Glutamatergic neuron (in vitro differentiated cells): Measurements from ENCODE around the gene ERI2. TPM values are rescaled to one million over a fixed set of nuclear protein-coding genes. Genes with fewer than 3 reads are reported as not detected.

Source experiments
- DNase-seq: peaks from one replicate; pipeline ENCODE4 v3.0.0; 2022
- H3K27ac Mint-ChIP-seq: one replicate; pipeline ENCODE4 v1.8.0; 2020; ENCODE audit warnings: mild to moderate bottlenecking, mixed read lengths, inconsistent platforms; ENCODE audit not compliant: unreplicated experiment
- H3K27me3 Mint-ChIP-seq: one replicate; pipeline ENCODE4 v1.8.0; 2020; ENCODE audit warnings: mild to moderate bottlenecking, moderate library complexity, mixed read lengths, inconsistent platforms; ENCODE audit not compliant: unreplicated experiment
- H3K36me3 Mint-ChIP-seq: one replicate; pipeline ENCODE4 v1.8.0; 2020; ENCODE audit warnings: mild to moderate bottlenecking, mixed read lengths, inconsistent platforms; ENCODE audit not compliant: unreplicated experiment
- H3K4me1 Mint-ChIP-seq: one replicate; pipeline ENCODE4 v1.8.0; 2020; ENCODE audit warnings: mild to moderate bottlenecking, low read depth, mixed read lengths, inconsistent platforms; ENCODE audit not compliant: unreplicated experiment
- H3K4me3 Mint-ChIP-seq: one replicate; pipeline ENCODE4 v1.8.0; 2020; ENCODE audit warnings: mild to moderate bottlenecking, mixed read lengths, inconsistent platforms; ENCODE audit not compliant: unreplicated experiment
- H3K9me3 Mint-ChIP-seq: one replicate; pipeline ENCODE4 v1.8.0; 2020; ENCODE audit warnings: mild to moderate bottlenecking, moderate library complexity, mixed read lengths, inconsistent platforms; ENCODE audit not compliant: unreplicated experiment
- CTCF ChIP-seq: fragments of 200-600 bp; sonication (generic); IDR thresholded peaks from one replicate; pipeline ENCODE4 v1.5.0; 2021; ENCODE audit not compliant: partially characterized antibody, unreplicated experiment
- total RNA-seq: library from RNA; stranded (reverse); fragmentation: NEBNext Ultra II Directional; extraction: Animal tissue kit (Norgen Biotek cat#: 25700); gene quantifications from one replicate; pipeline ENCODE4 v1.2.1, GENCODE V29; 2021; ENCODE audit not compliant: unreplicated experiment

Gene ERI2
- total RNA-seq, 1 donor from 2014 or later: 14.2 TPM

GRCh38 chr16:20833086-20833485 is 26.8 kb upstream of the ERI2 start:
- Mint-ChIP-seq H3K4me3 (no peak overlapping the region), H3K36me3 (peaks cover 23% of the 10 kb centered on the region), H3K27me3 (no peaks in the 10 kb centered on the region), H3K27ac (no peak overlapping the region), H3K9me3 (no peaks in the 10 kb centered on the region), H3K4me1 (no peaks in the 10 kb centered on the region)
- DNase-seq: no peak
- no peak for TF ChIP-seq CTCF

- Mint-ChIP-seq H3K36me3 (peaks cover 14% of the 10 kb centered on the region), H3K9me3 (no peaks in the 10 kb centered on the region), H3K4me1 (no peaks in the 10 kb centered on the region), H3K4me3 (no peak overlapping the region), H3K27ac (no peak overlapping the region), H3K27me3 (no peaks in the 10 kb centered on the region)
- no peak for DNase-seq
- no peak for TF ChIP-seq CTCF
These were observed 24.1 kb upstream of the ERI2 start for GRCh38 chr16:20830372-20830771.

GRCh38 chr16:20829536-20829935 is 23.3 kb upstream of the ERI2 start:
- no peaks in the 10 kb centered on the region for H3K27me3 Mint-ChIP-seq
- no peak for TF ChIP-seq CTCF
- H3K27ac Mint-ChIP-seq: no peak overlapping the region
- H3K36me3 Mint-ChIP-seq: peaks cover 8% of the 10 kb centered on the region
- no peak overlapping the region for H3K4me3 Mint-ChIP-seq
- DNase-seq: no peak
- H3K9me3 Mint-ChIP-seq: no peaks in the 10 kb centered on the region
- H3K4me1 Mint-ChIP-seq: no peaks in the 10 kb centered on the region

GRCh38 chr16:20826039-20826566 is 19.8 kb upstream of the ERI2 start:
- H3K27me3 Mint-ChIP-seq: no peaks in the 10 kb centered on the region
- H3K4me3 Mint-ChIP-seq: no peak overlapping the region
- H3K9me3 Mint-ChIP-seq: no peaks in the 10 kb centered on the region
- no peak overlapping the region for H3K27ac Mint-ChIP-seq
- TF ChIP-seq CTCF: no peak
- DNase-seq: no peak
- H3K4me1 Mint-ChIP-seq: no peaks in the 10 kb centered on the region
- H3K36me3 Mint-ChIP-seq: no peaks in the 10 kb centered on the region

DNA sequence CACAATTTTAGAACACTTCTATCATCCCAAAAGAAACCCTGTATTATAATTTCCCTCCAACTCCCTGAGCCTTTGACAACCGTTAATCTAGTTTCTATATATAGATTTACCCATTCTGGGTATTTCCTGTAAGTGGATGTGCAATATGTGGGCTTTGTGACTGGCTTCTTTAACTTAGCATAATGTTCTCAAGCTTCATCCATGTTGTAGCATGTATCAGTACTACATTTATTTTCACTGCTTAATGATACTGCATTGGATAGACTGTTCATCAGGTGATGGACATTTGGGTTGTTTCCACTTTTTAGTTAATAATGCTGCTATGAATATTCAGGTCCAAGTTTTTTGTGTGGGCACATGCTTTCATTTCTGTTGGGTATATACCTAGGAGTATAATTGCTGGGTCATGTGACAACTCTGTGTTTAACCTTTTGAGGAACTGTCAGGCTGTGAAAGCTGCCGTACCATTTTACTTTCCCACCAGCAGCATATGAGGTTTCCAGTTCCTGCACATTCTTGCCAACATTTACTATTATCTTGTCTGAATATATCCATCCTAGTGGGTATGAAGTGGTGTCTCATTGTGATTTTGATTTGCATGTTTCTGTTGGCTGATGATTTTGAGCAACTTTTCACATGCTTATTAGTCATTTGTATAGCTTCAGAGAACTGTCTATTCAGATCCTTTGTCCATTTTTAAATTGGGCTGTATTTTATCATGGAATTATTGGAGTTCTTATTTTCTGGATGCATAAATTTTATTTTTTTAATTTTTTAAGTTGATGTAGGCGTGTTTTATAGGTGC is 16.5 kb upstream of the ERI2 start:
- no peak overlapping the region for H3K4me3 Mint-ChIP-seq
- H3K36me3 Mint-ChIP-seq: no peaks in the 10 kb centered on the region
- H3K4me1 Mint-ChIP-seq: no peaks in the 10 kb centered on the region

More for the DNA sequence above, 16.5 kb upstream of the ERI2 start:
- TF ChIP-seq CTCF: no peak
- H3K9me3 Mint-ChIP-seq: no peaks in the 10 kb centered on the region
- H3K27ac Mint-ChIP-seq: no peak overlapping the region
- no peaks in the 10 kb centered on the region for H3K27me3 Mint-ChIP-seq
- no peak for DNase-seq
